HCT116 (cell line): ENCODE data around the gene PANK4.

Experiments used
- CTCF ChIP-seq, 3 experiments: fragments of 200-600 bp in 1 of 3; sonication (generic) in 1 of 3; IDR thresholded peaks in 2 of 3; conservative IDR thresholded peaks in 1 of 3; 2 replicates each; pipeline ENCODE4 v1.5.1; 2012 to 2017; ENCODE audit warnings: low read depth in 2 of 3, low read length in 2 of 3, antibody characterized with exemption in 1 of 3, borderline replicate concordance in 1 of 3, control low read depth in 1 of 3, mild to moderate bottlenecking in 1 of 3, mixed read lengths in 1 of 3, mixed run types in 1 of 3, moderate library complexity in 1 of 3; ENCODE audit not compliant: insufficient read depth in 1 of 3
- REST ChIP-seq: IDR thresholded peaks from 2 replicates; pipeline ENCODE4 v1.6.1; 2012; ENCODE audit warnings: low read depth

GRCh38 chr1:2517966-2518365 is 8.4 kb downstream of the PANK4 start:
- no peak for TF ChIP-seq CTCF (IDR thresholded peaks at IDR 0.05 in 2 of 3, conservative IDR thresholded peaks at IDR 0.05 in 1 of 3; ENCODE audit: borderline replicate concordance in 1 of 3, insufficient read depth in 1 of 3, low read depth in 2 of 3, low read length in 2 of 3)
- no peak for TF ChIP-seq REST
